Hematopoietic multipotent progenitor cell treated with erythropoietin and hydrocortisone succinate and interleukin-3 and kit ligand, for 6 days (in vitro differentiated cells): ENCODE data around the gene ATOH7.
A peak's percentile ranks its signal among the peaks of the same experiment; 100 is the strongest.
"Not testable (repeated sequence)": the region's sequence is repeated elsewhere in the genome, so short reads cannot be mapped to it uniquely, and the experiment has no call there.

Experiments used
- DNase-seq: peaks from one replicate; pipeline ENCODE4 v3.0.0-alpha.2; 2015

ATOH7 gene

GRCh38 chr10:68231817-68232251, at the start of gene ATOH7:
TSS of gene ATOH7 (minus strand) at chr10:68232113. CDS start at chr10:68231677, 436 bp downstream.
- DNase-seq = no peak

GRCh38 chr10:68280758-68281157, 48.8 kb upstream of the ATOH7 start:
- DNase-seq = no peak

- not testable (repeated sequence) for DNase-seq
Observed at GRCh38 chr10:68278906-68279753, 47.2 kb upstream of the ATOH7 start.

DNA sequence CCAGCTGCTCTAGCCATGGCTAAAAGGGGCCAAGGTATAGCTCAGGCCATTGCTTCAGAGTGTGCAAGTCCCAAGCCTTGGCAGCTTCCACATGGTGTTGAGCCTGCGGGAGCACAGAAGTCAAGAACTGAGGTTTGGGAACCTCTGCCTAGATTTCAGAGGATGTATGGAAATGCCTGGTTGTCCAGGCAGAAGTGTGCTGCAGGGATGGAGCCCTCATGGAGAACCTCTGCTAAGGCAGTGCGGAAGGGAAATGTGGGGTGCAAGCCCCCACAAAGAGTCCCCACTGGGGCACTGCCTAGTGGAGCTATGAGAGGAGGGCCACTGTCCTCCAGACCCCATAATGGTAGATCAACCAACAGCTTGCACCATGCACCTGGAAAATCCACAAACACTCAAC, 45.9 kb upstream of the ATOH7 start:
- DNase-seq = not testable (repeated sequence)

DNA sequence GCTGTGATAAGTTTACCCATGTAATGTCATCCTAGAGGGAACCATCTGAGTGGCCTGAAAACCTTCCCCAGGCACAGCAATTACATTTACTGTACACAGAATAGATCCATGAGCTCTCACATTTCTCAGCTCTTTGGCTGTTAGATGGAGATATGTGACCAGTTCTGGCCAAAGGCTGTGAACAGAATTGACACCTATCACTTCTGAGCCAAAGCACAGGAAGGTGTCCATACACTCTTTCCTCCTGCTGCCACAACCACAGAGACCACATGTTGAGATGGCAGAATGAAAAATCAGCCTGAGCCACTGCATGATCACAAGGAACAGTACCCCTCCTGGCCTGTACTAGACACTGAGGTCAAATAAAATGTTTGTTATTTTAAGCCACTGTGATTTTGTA, 44.3 kb upstream of the ATOH7 start:
- no peak for DNase-seq

- DNase-seq = no peak
Observed at GRCh38 chr10:68275600-68276126, 43.8 kb upstream of the ATOH7 start.

DNA sequence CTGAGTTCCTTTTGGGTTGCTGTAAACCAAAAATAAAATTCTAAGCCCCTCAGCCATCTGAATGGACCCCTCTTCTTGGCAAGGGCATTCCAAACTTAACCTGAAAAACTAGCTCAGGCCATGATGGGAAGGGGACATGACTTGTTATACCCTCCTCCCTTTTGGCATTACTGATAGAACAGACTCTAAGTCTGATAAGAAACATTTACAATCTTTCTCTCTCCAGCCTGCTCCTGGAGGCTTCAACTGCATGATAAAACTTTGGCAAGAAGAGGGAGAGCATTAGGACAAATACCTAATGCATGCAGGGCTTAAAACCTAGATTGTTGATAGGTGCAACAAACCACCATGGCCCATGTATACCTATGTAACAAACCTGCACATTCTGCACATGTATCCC, 40.9 kb upstream of the ATOH7 start:
- peak; percentile 42 for DNase-seq

DNA sequence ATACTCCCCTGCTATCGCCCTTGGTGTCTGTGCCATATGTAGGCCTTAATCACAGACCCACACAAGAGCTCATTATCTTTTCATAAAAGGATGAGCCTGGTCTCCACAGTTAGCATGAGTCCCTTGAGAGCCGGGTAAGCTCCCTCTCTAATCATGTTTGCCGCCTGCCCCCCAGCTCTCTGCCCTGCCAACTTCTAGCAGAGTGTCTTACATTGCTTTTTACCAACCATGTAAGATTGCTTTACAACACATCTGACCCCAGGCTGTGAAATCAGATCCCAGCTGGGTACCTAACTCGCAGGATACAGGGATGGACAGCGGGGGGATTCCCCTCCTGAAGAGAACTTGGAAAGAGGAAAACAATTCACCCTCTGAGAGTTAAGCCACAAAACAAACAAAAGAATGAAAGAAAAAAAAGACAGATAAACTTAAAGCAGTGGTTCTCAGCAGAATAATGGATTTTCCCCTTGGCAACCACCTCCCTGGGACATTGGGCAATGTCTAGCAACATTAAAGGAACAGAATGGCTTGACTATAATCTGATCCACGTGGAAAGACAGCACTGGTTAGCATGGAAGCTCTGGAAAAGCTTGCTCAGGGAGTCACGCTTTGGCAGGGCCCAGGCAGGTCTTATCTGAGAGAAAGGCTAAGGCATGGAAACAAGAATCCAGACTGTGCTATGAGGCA, 39.4 kb upstream of the ATOH7 start:
- peak; percentile 38 for DNase-seq

GRCh38 chr10:68269562-68270290, 37.8 kb upstream of the ATOH7 start:
- DNase-seq = no peak

GRCh38 chr10:68261132-68261856, 29.4 kb upstream of the ATOH7 start:
- DNase-seq = no peak

GRCh38 chr10:68253346-68253745, 21.4 kb upstream of the ATOH7 start:
- no peak for DNase-seq

DNA sequence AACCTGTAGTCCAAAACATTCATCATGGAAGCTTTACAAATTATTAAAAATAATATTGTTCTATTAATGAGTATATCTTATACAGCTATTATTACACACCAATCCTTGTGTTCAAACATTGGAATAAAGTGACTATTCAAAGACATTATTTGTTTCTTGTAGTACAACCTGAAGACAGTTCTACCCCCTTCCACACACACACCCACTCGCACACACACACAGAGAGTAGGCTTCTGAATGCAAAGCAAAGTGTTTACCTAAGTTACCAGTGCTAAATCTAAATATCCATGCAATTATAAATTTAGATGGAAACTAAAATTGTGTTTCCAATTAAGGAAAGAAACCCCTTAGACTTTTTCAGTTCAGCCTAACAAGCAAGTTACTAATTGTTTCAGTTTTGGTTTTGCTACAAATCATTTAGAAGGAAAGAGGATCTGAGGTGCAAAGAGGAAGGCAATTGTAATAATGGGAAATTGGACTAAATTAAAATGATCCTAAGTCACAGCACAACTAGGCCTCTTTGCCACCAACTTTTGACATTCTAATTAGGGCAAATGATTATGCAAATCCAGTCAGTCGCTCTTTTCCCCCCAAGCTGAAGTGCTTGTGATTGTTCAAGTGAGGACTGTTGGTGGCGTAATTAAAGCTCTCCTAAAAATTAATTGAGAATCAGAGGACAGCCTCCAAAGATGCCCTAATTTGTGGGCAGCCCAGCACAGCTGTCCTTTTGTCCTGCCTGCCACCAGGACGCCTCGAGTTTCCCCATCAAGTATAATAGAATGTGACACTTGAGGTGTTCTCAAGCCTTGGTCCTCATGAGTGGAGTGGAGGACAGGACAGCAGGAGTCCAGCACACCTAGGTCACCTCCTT, 19.9 kb upstream of the ATOH7 start:
- no peak for DNase-seq

DNA sequence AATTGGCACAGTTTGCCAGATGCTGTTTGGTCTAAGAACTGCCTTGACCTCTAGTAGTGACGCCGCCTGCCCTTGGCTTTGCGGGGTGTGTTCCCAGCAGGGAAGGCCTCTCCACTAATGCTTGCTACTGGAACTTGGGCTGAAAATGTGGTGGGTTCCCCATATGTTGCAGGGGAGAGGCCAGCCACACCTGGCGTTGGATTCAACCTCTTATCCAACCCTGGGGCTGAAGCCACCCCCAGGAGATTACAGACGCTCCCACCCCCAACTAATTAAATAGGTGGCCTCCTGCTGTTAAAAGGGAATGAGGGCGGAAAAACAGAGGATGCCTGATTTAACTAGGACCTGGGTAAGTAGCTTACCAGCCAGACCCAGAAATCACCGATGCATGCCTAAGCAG, 19.2 kb upstream of the ATOH7 start:
- no peak for DNase-seq

GRCh38 chr10:68249297-68249696, 17.4 kb upstream of the ATOH7 start:
- no peak for DNase-seq

GRCh38 chr10:68247931-68248330, 16.0 kb upstream of the ATOH7 start:
- DNase-seq = no peak

DNA sequence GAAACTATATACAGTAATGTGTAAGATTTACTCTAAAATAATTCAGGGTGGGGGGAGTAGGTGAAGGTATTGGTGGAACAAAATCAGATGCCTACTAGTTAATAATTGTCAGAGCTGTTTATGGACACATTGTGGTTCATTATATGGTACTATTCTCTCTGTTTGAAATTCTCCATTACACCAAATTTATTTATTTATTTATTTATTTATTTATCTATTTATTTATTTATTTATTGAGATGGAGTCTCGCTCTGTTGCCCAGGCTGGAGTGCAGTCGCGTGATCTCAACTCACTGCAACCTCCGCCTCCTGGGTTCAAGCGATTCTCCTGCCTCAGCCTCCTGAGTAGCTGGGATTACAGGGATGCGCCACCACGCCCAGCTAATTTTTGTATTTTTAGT, 14.5 kb upstream of the ATOH7 start:
- DNase-seq = not testable (repeated sequence)

GRCh38 chr10:68242051-68242450, 10.1 kb upstream of the ATOH7 start:
- no peak for DNase-seq

GRCh38 chr10:68239596-68240150, 7.8 kb upstream of the ATOH7 start:
- no peak for DNase-seq

GRCh38 chr10:68239069-68239468, 7.2 kb upstream of the ATOH7 start:
- no peak for DNase-seq

DNA sequence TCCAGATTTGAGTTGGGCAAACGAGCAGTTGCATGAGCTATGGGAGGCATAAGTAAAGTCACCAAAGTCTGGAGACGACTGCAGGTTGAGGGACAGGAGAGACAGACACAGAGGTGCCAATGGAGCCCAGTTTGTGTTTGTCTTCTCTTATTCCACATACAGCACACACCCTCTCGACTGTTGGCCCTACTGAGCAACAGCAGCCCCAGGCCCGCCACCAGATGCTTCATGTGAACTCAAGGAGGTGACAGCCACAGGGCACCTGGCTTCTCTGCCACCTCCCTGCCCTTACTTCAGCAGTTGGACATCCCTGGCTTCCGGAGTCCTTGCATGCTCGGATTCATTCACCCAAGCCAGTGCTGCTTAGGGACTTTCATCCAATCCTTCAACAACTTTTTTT, 6.5 kb upstream of the ATOH7 start:
- no peak for DNase-seq

DNA sequence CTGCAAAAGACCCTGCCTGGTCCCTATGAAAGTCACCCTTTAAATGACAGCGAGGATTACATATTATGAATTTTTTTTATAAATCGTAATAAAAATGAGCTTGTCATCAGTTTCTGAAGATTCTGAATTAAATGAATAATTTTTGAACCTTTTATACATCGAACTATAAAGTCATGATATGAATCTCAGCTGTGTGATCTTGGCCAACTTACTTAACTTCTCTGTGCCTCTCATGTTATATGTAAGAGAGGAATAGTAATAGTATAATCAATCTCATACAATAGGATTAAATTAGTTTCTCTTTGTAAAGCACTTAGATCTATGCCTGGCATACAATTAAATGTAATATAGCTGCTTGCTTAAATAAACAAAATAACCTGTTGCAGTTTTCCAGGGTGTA, 5.3 kb upstream of the ATOH7 start:
- DNase-seq = no peak
